Liver (tissue), 3 donors: ENCODE measurements around the gene LEF1.

Experiments used
- CTCF ChIP-seq: fragments of 150-350 bp; IDR thresholded peaks from 2 replicates; pipeline ENCODE4 v1.5.1; 2017; ENCODE audit warnings: improper control_type of control experiment, low read depth, low read length; ENCODE audit not compliant: missing input control
- GABPA ChIP-seq, 2 donors: IDR thresholded peaks in 1 of 2; conservative IDR thresholded peaks in 1 of 2; 2 replicates each; pipeline ENCODE4 v1.6.1; 2016; ENCODE audit warnings: antibody characterized with exemption in 2 of 2, mild to moderate bottlenecking in 1 of 2, moderate library complexity in 1 of 2
- JUND ChIP-seq, 2 donors: IDR thresholded peaks; 2 replicates each; pipeline ENCODE4 v1.6.1; 2016; ENCODE audit warnings: antibody characterized with exemption in 2 of 2
- REST ChIP-seq: IDR thresholded peaks from 2 replicates; pipeline ENCODE4 v1.6.1; 2016; ENCODE audit warnings: antibody characterized with exemption, mild to moderate bottlenecking
- YY1 ChIP-seq: IDR thresholded peaks from 2 replicates; pipeline ENCODE4 v1.6.1; 2016; ENCODE audit warnings: antibody characterized with exemption, mild to moderate bottlenecking
- donor health status: healthy.
- donor health status: healthy.

- TF ChIP-seq CTCF (no peak), GABPA (IDR thresholded peaks at IDR 0.05 in 1 of 2, conservative IDR thresholded peaks at IDR 0.05 in 1 of 2) (no peak), REST (no peak), YY1 (no peak), JUND (IDR thresholded peaks at IDR 0.05) (no peak)
Measured at GRCh38 chr4:108143515-108143914, 25.2 kb downstream of the LEF1 start.
